Measurements from ENCODE around the gene LRIG3.
"Not testable (repeated sequence)": the region's sequence is repeated elsewhere in the genome, so short reads cannot be mapped to it uniquely, and the experiment has no call there.

The LRIG3 gene

DNA sequence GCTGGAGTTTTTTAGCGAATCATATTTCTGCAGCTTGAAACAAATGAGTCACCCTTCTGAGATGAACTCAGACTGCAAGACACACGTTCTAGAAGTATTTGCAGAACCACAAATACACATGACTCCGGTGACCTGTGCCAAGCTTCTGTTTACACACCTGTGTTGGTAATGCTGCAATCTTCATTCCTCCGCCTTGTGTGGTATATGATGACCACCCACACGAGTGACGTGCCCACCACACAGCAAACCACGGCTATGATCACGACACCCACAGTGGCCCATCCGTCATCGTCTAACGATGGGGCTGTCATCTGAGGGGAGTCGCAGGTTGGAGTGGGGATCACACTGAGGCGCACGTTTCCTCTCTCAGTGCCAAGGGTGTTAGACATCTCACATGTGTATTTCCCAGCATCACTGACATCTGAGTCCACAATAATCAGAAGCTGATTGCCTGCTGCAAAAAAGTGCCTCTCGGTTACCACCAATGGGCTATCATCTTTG is 43.0 kb downstream of the LRIG3 start:
- peak overlapping the region in 1 of 21 experiments; percentile 14 for H3K27ac ChIP-seq
- H3K4me3 ChIP-seq = no peak overlapping the region

DNA sequence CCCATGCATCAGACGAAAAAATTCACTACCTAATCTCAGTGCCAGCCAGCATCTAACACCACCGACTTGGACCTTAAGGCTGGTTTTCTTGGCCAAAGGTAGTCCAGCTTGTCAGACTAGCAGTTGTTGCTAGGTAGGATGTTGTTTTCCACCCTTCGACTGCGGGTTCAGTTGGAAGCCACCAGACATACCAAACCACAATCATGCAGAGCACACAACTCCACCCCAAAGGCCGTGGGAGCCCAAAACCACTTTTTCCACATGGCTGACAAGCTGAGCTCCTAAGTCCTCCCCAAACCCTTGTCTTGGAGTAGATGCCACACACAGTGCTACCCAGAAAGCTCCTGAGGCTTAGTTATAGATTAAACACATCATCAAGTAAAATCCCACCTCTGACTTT is 46.8 kb downstream of the LRIG3 start:
- Histone ChIP-seq H3K27ac (peak overlapping the region in 1 of 21 experiments; percentile 42), H3K4me3 (no peak overlapping the region)

DNA sequence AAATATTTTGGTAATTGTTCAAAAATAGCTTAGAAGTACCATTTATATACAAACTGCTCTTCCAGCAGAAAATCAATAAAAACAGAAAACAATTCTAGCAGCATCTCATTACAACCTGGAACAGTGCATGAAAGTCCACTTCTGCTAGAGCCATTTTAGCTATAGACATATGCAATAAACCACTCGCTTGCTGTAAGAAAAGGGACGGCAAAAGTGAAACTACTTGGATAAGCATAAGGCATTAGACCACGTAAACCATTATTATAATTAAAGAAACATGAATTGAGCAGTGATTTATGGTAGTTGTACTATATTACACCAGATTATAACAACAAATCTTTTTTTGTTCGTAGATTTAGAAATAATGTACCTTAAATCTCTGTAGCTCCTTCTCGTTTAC is 48.7 kb downstream of the LRIG3 start:
- Histone ChIP-seq H3K4me3 (no peak overlapping the region), H3K27ac (peak overlapping the region in 1 of 21 experiments; percentile 15)

DNA sequence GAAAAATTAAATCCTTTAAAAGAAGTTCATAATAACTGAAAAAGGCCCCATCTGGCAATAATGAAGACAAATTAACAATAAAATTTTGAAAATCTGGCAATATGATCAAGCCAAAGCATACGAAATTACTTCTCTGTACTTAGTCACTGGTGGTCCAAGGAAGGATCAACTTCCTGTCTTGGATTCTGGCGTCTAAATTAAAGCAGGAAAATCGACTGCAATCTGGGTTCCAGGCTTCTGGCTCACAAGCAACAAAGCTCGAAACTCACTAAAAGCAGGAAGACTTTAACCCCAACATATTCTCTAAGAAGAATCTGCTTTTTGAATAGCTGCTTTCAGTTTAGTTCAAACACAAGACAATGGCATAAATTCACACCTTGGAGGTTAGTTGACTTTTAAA is 49.7 kb downstream of the LRIG3 start:
- Histone ChIP-seq H3K27ac (peak overlapping the region in 2 of 21 experiments; percentile 34 to 54), H3K4me3 (no peak overlapping the region)

DNA sequence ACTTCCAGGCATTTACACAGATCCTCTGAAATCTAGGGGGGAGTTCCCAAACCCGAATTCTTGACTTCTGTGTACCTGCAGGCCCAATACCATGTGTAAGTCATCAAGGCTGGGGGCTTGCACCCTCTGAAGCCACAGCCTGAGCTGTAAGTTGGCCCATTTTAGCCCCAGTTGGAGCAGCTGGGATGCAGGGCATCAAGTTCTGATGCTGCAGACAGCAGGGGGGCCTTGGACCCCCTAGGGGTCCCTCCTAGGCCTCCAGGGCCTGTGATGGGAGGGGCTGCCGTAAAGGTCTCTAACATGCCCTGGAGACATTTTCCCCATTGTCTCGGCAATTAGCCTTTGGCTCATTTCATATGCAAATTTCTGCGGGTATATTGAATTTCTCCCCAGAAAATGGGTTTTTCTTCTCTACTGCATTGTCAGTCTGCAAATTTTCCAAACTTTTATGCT is 59.5 kb downstream of the LRIG3 start:
- H3K4me3 ChIP-seq = no peak overlapping the region
- H3K27ac ChIP-seq = no peak overlapping the region

DNA sequence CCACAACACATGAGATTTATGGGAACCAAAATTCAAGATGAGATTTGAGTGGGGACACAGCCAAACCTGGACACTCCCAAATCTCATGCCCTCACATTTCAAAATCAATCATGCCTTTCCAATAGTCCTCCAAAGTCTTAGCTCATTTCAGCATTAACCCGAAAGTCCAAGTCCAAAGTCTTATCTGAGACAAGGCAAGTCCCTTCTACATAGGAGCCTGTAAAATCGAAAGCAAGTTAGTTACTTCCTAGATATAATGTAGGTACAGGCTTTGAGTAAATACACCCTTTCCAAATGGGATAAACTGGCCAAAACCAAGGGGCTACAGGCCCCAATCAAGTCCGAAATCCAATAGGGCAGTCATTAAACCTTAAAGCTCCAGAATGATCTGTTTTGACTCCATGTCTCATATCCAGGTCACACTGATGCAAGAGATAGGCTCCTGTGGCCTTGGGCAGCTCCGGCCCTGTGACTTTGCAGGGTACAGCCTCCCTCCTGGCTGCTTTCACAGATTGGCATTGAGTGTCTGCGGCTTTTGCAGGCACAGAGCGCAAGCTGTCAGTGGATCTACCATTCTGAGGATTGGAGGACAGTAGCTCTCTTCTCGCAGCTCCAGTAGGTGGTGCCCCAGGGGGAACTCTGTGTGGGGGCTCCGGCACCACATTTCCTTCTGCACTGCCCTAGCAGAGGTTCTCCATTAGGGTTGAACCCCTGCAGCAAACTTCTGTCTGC is 60.1 kb downstream of the LRIG3 start:
- no peak overlapping the region for H3K4me3 ChIP-seq
- H3K27ac ChIP-seq = no peak overlapping the region

DNA sequence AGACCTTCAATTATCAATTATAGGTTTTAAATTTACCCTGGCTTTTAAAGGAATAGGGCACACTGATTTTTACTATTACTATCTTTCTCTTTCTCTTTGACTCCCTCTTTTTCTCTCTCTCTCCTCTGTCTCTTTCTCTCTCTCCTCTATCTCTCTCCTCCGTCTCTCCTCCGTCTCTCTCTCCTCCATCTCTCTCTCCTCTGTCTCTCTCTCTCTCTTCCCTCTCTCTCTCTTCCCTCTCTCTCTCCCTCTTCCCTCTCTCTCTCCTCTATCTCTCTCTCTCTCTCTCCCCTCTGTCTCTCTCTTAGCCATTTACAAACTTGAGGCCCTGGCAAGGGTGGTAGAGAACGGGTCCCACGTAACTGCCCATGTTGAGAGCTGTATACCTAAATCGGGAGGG is 62.3 kb downstream of the LRIG3 start:
- Histone ChIP-seq H3K27ac (no peak overlapping the region), H3K4me3 (no peak overlapping the region)

DNA sequence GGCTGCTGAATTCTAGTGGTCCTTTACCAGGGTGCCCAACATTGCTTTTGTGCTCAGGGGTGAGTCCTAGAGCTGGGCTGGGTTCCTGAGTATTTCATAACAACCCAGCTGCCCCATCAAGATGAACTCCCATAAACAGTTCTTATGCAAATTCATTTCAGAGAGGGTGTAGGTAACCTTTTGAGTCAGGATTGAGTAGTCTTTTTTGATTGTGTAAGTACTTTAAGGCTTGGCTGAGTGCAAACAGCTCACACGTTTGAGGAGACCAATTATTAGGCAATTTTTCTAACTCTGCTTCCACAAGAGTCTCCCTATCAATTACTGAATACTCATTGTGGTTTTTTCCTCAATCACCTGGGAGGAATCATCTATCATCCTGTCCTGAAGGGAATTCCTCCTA is 63.1 kb downstream of the LRIG3 start:
- not testable (repeated sequence) for H3K27ac ChIP-seq, H3K4me3 ChIP-seq

DNA sequence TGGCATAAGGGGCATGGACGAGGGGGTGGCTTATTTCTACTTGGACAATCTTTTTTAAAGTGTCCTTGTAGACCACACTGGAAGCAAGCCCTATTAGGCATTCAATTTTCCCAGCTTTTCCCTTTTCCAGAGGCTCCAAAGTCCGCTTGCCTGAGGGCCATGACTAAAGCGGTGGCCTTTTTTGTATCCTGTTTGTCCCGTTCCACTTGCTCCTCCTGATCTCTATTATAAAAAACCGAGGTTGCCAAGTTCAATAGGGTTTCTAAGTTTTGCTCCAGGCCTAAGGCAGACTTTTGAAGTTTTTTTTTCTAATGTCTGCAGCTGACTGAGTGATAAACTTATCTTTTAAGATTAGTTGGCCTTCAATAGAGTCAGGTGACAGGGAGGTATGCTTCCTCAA is 64.7 kb downstream of the LRIG3 start:
- not testable (repeated sequence) for H3K4me3 ChIP-seq, H3K27ac ChIP-seq

DNA sequence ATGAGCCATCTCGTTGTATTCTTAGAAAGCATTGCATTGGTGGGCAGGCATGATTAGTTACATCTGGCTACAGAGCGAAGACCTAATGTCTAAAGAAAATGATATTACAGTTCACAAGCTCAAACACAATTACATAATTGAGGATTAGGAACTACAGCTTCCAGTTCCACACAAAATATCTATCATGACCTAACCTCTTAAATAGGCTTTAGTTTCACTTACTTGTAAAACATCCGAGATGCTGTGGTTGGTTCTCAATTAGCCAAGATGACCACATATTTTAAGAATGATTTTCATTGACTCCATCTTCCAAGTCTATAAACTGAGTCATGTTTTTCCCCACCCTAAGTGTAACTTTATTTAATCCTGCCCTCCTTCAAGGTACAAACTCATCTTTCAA is 69.5 kb downstream of the LRIG3 start:
- no peak overlapping the region for H3K4me3 ChIP-seq
- no peak overlapping the region for H3K27ac ChIP-seq

DNA sequence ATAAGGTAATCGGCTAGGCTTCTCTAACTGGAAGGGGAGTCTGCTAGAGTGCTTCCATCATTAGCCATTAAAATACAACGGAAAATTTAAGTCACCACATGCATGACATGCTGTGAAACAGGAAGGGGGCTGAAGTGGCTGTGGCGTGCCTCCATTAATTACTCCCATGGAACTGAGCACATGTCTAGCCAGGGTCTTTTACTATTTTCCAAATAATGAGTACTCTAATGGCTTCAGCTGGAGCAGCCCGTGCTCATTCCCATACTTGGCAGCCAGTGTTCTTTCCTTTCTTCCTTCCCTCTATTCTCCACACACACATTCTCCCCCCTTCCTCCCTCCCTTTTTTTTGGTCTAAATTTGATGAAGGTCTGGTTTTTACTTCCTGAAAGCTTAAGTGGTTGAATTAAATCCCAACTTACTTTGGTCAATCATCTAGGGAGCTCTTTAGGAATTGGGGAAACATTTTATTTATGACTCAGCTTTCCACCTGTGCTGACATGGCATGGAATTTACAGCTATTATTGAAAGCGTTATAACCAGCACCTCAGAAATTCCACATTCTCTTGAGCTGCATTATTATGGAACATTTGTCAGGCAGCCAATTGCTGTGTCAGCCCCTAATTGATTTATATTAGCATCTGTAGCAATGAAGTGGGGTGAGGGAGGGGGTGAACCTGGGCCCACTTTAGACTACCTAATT is 72.3 kb downstream of the LRIG3 start:
- H3K27ac ChIP-seq = no peak overlapping the region
- no peak overlapping the region for H3K4me3 ChIP-seq

DNA sequence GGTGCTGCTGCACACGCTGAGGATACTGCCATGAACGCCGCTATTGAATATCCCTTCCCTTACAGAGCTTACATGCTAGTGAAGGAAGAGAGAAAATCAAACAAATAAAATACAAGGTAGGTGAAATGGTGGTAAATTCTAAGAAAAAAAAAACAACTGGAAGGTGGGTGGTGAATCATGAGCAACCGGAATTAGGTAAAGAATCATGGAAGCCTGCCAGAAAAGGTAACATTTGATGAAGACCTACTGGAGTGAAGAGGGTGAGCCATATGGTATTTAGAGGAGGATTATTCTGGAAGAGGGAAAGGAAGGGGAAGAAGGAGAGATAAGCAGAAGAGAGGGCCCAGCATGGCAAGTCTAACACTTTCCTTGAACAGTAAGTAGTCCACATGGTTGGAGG is 76.1 kb downstream of the LRIG3 start:
- H3K27ac ChIP-seq = no peak overlapping the region
- no peak overlapping the region for H3K4me3 ChIP-seq

DNA sequence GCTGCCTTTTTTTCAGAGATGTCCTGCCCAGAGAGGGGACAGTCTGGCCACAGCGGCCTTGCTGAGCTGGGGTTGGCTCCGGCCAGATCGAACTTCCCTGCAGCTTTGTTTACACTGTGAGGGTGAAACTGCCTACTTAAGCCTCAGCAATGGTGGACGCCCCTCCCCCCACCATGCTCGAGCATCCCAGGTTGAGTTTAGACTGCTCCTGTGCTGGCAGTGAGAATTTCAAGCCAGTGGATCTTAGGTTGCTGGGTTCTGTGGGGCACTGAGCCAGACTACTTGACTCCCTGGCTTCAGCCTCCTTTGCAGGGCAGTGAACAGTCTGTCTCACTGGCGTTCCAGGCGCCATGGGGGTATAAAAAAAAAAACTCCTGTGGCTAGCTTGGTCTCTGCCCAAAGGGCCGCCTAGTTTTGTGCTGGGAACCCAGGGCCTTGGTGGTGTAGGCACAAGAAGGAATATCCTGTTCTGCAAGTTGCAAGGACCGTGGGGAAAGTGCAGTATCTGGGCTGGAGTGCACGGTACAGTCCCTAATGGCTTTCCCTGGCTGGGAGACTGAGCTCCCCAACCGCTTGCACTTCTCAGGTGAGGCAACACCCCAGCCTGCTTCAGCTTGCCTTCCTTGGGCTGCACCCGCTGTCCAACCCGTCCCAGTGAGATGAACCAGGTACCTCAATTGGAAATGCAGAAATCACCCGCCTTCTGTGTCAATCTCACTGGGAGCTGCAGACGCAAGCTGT is 79.1 kb downstream of the LRIG3 start:
- H3K4me3 ChIP-seq = no peak overlapping the region
- peak overlapping the region in 11 of 21 experiments; percentile 4 to 64 (median 10) for H3K27ac ChIP-seq

DNA sequence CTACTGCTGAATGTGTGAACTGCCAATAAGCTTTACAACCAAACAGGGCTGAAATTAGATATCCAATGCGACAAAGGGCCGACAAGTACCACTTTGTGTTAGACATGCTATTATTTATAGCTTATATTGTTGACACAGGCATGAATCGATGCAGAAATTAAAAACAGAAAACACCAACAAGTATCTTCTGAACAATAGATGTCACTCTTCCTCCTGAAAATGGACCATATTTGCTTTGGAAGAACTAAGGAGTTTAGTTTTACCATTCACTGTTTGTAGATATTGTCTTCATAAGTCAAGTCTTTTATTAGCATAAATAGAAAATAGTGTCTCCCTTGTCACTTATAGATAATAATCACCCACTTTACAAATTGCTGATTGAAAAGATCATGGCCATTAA is 86.5 kb downstream of the LRIG3 start:
- Histone ChIP-seq H3K4me3 (no peak overlapping the region), H3K27ac (no peak overlapping the region)

DNA sequence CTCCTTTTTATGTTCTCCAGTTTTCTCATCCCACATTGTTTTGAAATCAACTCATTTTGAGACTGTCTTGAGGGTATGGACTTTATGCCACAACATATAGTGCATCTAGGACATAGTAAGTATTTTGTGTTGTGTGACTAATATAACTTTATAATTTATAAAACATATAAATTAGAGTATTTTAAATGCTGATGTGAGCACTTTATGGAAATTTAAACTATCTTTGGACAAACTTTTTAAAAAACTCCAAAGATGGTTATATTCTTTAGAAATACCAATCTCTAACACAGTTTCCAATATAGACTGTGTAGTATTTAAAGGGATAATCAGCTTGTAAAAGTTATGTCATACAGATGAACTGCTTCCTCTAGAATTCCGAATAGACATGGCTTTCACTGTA is 87.4 kb downstream of the LRIG3 start:
- H3K27ac ChIP-seq = no peak overlapping the region

More for the DNA sequence above, 87.4 kb downstream of the LRIG3 start:
- H3K4me3 ChIP-seq = no peak overlapping the region
